GM12878 (cell line): ENCODE data around the gene ANKHD1. TPM values are rescaled to one million over a fixed set of nuclear protein-coding genes. Genes with fewer than 3 reads are reported as not detected.
A peak's percentile ranks its signal among the peaks of the same experiment; 100 is the strongest.

Experiments used
- ATAC-seq: fragments of 200-7000 bp; cut with Tn5 transposase; 3 replicates; pipeline ENCODE4 v1.9.1; 2020; ENCODE audit warnings: mild to moderate bottlenecking, moderate library complexity
- BruUV-seq: library from RNA; stranded (reverse); fragments of 400-500 nt; replicated peaks from 2 replicates; lab custom pipeline; 2021; lab: Mats Ljungman, UMichigan
- CTCF ChIA-PET: fragments of 300-600 bp; sonication (Branson Sonifier 250); formaldehyde crosslinking; extraction: SDS; loops from one replicate; lab custom pipeline; 2021; ENCODE audit warnings: inconsistent platforms; lab: Yijun Ruan, JAX
- POLR2A ChIA-PET: fragments of 350-600 bp; formaldehyde crosslinking; extraction: SDS; loops from one replicate; lab custom pipeline; 2021; ENCODE audit warnings: inconsistent platforms; lab: Charles Lee
- RAD21 ChIA-PET: fragments of 300-600 bp; sonication (Branson Sonifier 250); formaldehyde crosslinking; loops from one replicate; lab custom pipeline; 2023; ENCODE audit warnings: antibody characterized with exemption; ENCODE audit not compliant: unreplicated experiment; lab: Charles Lee
- SMC1A ChIA-PET: fragments of 300-600 bp; sonication (Branson Sonifier 250); formaldehyde crosslinking; loops from one replicate; lab custom pipeline; 2023; ENCODE audit not compliant: unreplicated experiment, uncharacterized antibody; lab: Charles Lee
- DNase-seq: peaks from one replicate; pipeline ENCODE4 v3.0.0-alpha.2; 2011; ENCODE audit warnings: low read depth, low spot score
- FAIRE-seq: peaks from 3 replicates; lab custom pipeline; 2011; peaks lifted over from hg19 to GRCh38; lab: Jason Lieb, UNC
- H2AFZ ChIP-seq: 2 replicates; pipeline ENCODE4 v1.6.0; 2011; ENCODE audit warnings: low read depth, low read length, control low read depth; ENCODE audit not compliant: control insufficient read depth
- H3K27ac ChIP-seq: 2 replicates; pipeline ENCODE4 v1.5.1; 2011; ENCODE audit warnings: control low read depth; ENCODE audit not compliant: control insufficient read depth, insufficient read depth
- H3K27me3 ChIP-seq, 2 experiments: replicated peaks in 1 of 2; 2 replicates each; pipeline versions ENCODE4 v1.6.0 to v1.6.1; 2011; ENCODE audit warnings: low read length in 1 of 2; ENCODE audit not compliant: control insufficient read depth in 2 of 2, insufficient read depth in 2 of 2
- H3K36me3 ChIP-seq, 2 experiments: 2 replicates each; pipeline ENCODE4 v1.5.1; 2011; ENCODE audit warnings: low read length in 1 of 2; ENCODE audit not compliant: control insufficient read depth in 2 of 2, insufficient read depth in 2 of 2
- H3K4me1 ChIP-seq: 2 replicates; pipeline ENCODE4 v1.6.1; 2011; ENCODE audit warnings: mild to moderate bottlenecking, low read length, moderate library complexity, mixed read lengths; ENCODE audit not compliant: control insufficient read depth, insufficient read depth
- H3K4me2 ChIP-seq: 2 replicates; pipeline ENCODE4 v1.6.0; 2011; ENCODE audit warnings: control low read depth; ENCODE audit not compliant: control insufficient read depth, insufficient read depth
- H3K4me3 ChIP-seq: fragments of 200-600 bp; sonication (generic); 2 replicates; pipeline ENCODE4 v1.5.1; 2016
- H3K79me2 ChIP-seq: 2 replicates; pipeline ENCODE4 v1.6.0; 2011; ENCODE audit warnings: low read length; ENCODE audit not compliant: control insufficient read depth, insufficient read depth
- H3K9ac ChIP-seq: 2 replicates; pipeline ENCODE4 v1.8.0; 2011; ENCODE audit warnings: low read length, control low read depth, mixed read lengths; ENCODE audit not compliant: control insufficient read depth, insufficient read depth
- H3K9me3 ChIP-seq: replicated peaks from 3 replicates; pipeline ENCODE4 v1.5.1; 2011; ENCODE audit warnings: mild to moderate bottlenecking, low read length; ENCODE audit not compliant: control insufficient read depth, insufficient read depth
- H4K20me1 ChIP-seq: 2 replicates; pipeline ENCODE4 v1.6.0; 2011; ENCODE audit not compliant: control insufficient read depth, insufficient read depth
- BRCA1 ChIP-seq: IDR thresholded peaks from 2 replicates; pipeline ENCODE4 v1.6.1; 2011; ENCODE audit warnings: low read depth, low read length, improper control_type of control experiment
- CHD2 ChIP-seq: IDR thresholded peaks from 2 replicates; pipeline ENCODE4 v1.6.1; 2011; ENCODE audit warnings: low read depth, low read length, improper control_type of control experiment, borderline replicate concordance
- CHD4 ChIP-seq: fragments of 200-600 bp; sonication (generic); IDR thresholded peaks from 2 replicates; pipeline ENCODE4 v1.6.1; 2016; ENCODE audit warnings: mild to moderate bottlenecking
- CREB1 ChIP-seq: IDR thresholded peaks from 2 replicates; pipeline ENCODE4 v1.6.1; 2012; ENCODE audit warnings: low read depth, mild to moderate bottlenecking, inconsistent platforms
- DPF2 ChIP-seq: fragments of 450-650 bp; IDR thresholded peaks from 2 replicates; pipeline ENCODE4 v1.6.1; 2017; ENCODE audit warnings: mild to moderate bottlenecking
- EGR1 ChIP-seq, 2 experiments: IDR thresholded peaks; 1 replicate in 1 of 2; 2 replicates in 1 of 2; pipeline ENCODE4 v1.6.1; 2011 to 2012; ENCODE audit warnings: low read depth in 2 of 2, low read length in 2 of 2, borderline replicate concordance in 1 of 2, mild to moderate bottlenecking in 1 of 2, moderate library complexity in 1 of 2
- IRF5 ChIP-seq: fragments of 450-650 bp; IDR thresholded peaks from 2 replicates; pipeline ENCODE4 v1.6.1; 2017; ENCODE audit warnings: borderline replicate concordance
- MEF2A ChIP-seq: IDR thresholded peaks from 2 replicates; pipeline ENCODE4 v1.6.1; 2011; ENCODE audit warnings: low read depth, mild to moderate bottlenecking, low read length, moderate library complexity; ENCODE audit not compliant: insufficient read depth
- NFIC ChIP-seq: IDR thresholded peaks from 2 replicates; pipeline ENCODE4 v1.6.1; 2012; ENCODE audit warnings: low read depth, mild to moderate bottlenecking, inconsistent platforms, low read length, moderate library complexity
- NR2F1 ChIP-seq: fragments of 450-650 bp; conservative IDR thresholded peaks from 2 replicates; pipeline ENCODE4 v1.6.1; 2017; ENCODE audit warnings: mild to moderate bottlenecking
- PAX5 ChIP-seq: IDR thresholded peaks from 2 replicates; pipeline ENCODE4 v1.6.1; 2011; ENCODE audit warnings: low read depth, low read length, borderline replicate concordance
- POLR2A ChIP-seq: IDR thresholded peaks from 2 replicates; pipeline ENCODE4 v1.6.1; 2011; ENCODE audit warnings: low read depth, mild to moderate bottlenecking, low read length
- RCOR1 ChIP-seq: conservative IDR thresholded peaks from 2 replicates; pipeline ENCODE4 v1.6.1; 2012; ENCODE audit warnings: low read depth, low read length, improper control_type of control experiment
- RELA ChIP-seq: fragments of 450-650 bp; IDR thresholded peaks from 2 replicates; pipeline ENCODE4 v1.8.0; 2014; ENCODE audit warnings: borderline replicate concordance; ENCODE audit not compliant: partially characterized antibody
- SREBF2 ChIP-seq: IDR thresholded peaks from 2 replicates; pipeline ENCODE4 v1.6.1; 2012; ENCODE audit warnings: mild to moderate bottlenecking, low read length
- TARDBP ChIP-seq: IDR thresholded peaks from 2 replicates; pipeline ENCODE4 v1.6.1; 2016; ENCODE audit warnings: borderline replicate concordance
- ZNF217 ChIP-seq: fragments of 450-650 bp; IDR thresholded peaks from 2 replicates; pipeline ENCODE4 v1.6.1; 2017; ENCODE audit warnings: antibody characterized with exemption, mild to moderate bottlenecking
- ZNF274 ChIP-seq: IDR thresholded peaks from one replicate; pipeline ENCODE4 v1.8.0; 2011; ENCODE audit not compliant: insufficient read length, insufficient read depth
- ZSCAN29 ChIP-seq: fragments of 450-650 bp; IDR thresholded peaks from 2 replicates; pipeline ENCODE4 v1.6.1; 2017; ENCODE audit warnings: mild to moderate bottlenecking, moderate library complexity
- ZZZ3 ChIP-seq: IDR thresholded peaks from 2 replicates; pipeline ENCODE4 v1.6.1; 2011; ENCODE audit warnings: low read depth; ENCODE audit not compliant: control insufficient read depth, insufficient read length
- WGBS: methylation state at CpG from one replicate; pipeline ENCODE4 v1.1.6; 2016; ENCODE audit warnings: low lambda C conversion rate; ENCODE audit not compliant: insufficient replicate concordance, insufficient coverage; ENCODE audit errors: missing lambda C conversion rate; 5-methylcytosine and 5-hydroxymethylcytosine counted together
- in situ Hi-C: fragments of 300-500 bp; cut with MboI; formaldehyde crosslinking; loops from 9 replicates; pipeline ENCODE4 v1.14.3; 2018; ENCODE audit warnings: mixed read lengths
- intact Hi-C: fragments of 100-400 bp; cut with micrococcal nuclease; formaldehyde crosslinking; loops from one replicate; pipeline ENCODE4 v1.14.2; 2022; ENCODE audit not compliant: unreplicated experiment
- polyA plus RNA-seq, 11 experiments: library from polyadenylated mRNA; depleted of rRNA in 4 of 11; unstranded in 6 of 11; stranded (reverse) in 5 of 11; fragments of >200 nt; fragmentation: Nextera tagmentation in 4 of 11; fragmentation: Illumina TruSeq in 1 of 11; extraction: Ambion mirVana in 4 of 11; extraction: Trizol in 1 of 11; gene quantifications; 1 replicate in 1 of 11; 2 replicates in 10 of 11; pipeline versions ENCODE4 v1.2.1 to v1.2.3, GENCODE V29; 2011 to 2016; ENCODE audit warnings: inconsistent platforms in 2 of 11, missing spikeins in 2 of 11, low read depth in 1 of 11
- total RNA-seq, 4 experiments: library from RNA; depleted of rRNA in 3 of 4; stranded (reverse); fragments of >200 nt in 3 of 4; fragmentation: Illumina TruSeq in 1 of 4; extraction: Trizol in 1 of 4; gene quantifications; 2 replicates each; pipeline versions ENCODE4 v1.2.1 to v1.2.3, GENCODE V29; 2013 to 2021
- TF ChIP-seq, protein P1 (sequence below): fragments of 450-650 bp; IDR thresholded peaks from 2 replicates; pipeline ENCODE4 v1.6.1; 2017; ENCODE audit warnings: antibody characterized with exemption, mild to moderate bottlenecking, moderate library complexity

Gene ANKHD1
- total and polyA plus RNA-seq, 10 of the 15 experiments (the other 5 are each of a cell fraction or from before 2014, with no cell fraction given), result 31.6 to 96.8 (median 74.3) TPM

- CTCF ChIA-PET, result interaction anchor here (0.7 to 1.5 kb wide), 3 partner anchors 12 to 70 kb away, joined by 3 to 5 read pairs (median 4); no protein-coding TSS in a partner anchor
- H2AFZ ChIP-seq, result peak within 1 kb of the TSS; percentile 89
- H3K4me1 ChIP-seq, result peaks cover 39% of the 10 kb centered on the region
- no peaks in the 10 kb centered on the region for H3K27me3 ChIP-seq
- BruUV-seq, result no TSS peak
- POLR2A ChIA-PET, result interaction anchor here (1.1 to 2.9 kb wide), 6 partner anchors 12 to 126 kb away, joined by 3 to 19 read pairs (median 4); partner anchors contain the start of genes EIF4EBP3, HARS1, IK and NDUFA2
- ATAC-seq, result peak; percentile 90
- no peaks in the 10 kb centered on the region for H3K9me3 ChIP-seq
- peak within 1 kb of the TSS; percentile 95 for H3K4me2 ChIP-seq
- in situ Hi-C loops (no loop called here), intact Hi-C loops (loop anchor here (1.0 to 2.0 kb wide), 3 partner anchors 71 to 146 kb away; partner anchors contain the start of gene WDR55)
- peaks cover 45% of the 10 kb centered on the region for H3K79me2 ChIP-seq
- H3K27ac ChIP-seq, result peak within 1 kb of the TSS; percentile 92
- no peaks in the 10 kb centered on the region for H4K20me1 ChIP-seq
- H3K4me3 ChIP-seq, result peak within 1 kb of the TSS; percentile 89
- H3K36me3 ChIP-seq, result peaks cover 0 to 8% of the 10 kb centered on the region in 2 experiments; a peak in 3 of 4 replicates
- H3K9ac ChIP-seq, result peak within 1 kb of the TSS; percentile 92
- WGBS, result under 1% methylated on average over 74 of the region's 74 CpGs
- peak; percentile 96 for DNase-seq
- FAIRE-seq, result peak; percentile 93
- SMC1A ChIA-PET, result interaction anchor here (0.7 to 1.3 kb wide), 3 partner anchors 9 to 157 kb away, joined by 3 to 4 read pairs (median 4); partner anchors contain the start of gene EIF4EBP3
- RAD21 ChIA-PET, result interaction anchor here (0.6 to 1.8 kb wide), 6 partner anchors 10 to 1015 kb away, joined by 3 to 7 read pairs (median 4); partner anchors contain the start of gene EIF4EBP3
- TF ChIP-seq DPF2 (peak; percentile 50), NR2F1 (no peak; the same call in none of the 2 replicates), ZSCAN29 (no peak), SREBF2 (no peak), CHD4 (no peak; the same call in 1 of the 2 replicates), TARDBP (peak; percentile 66; the same call in 1 of the 2 replicates), CHD2 (peak; percentile 70), RELA (peak; percentile 79), RCOR1 (no peak), CREB1 (peak; percentile 99), POLR2A (peak; percentile 97), BRCA1 (no peak), EGR1 (IDR thresholded peaks at IDR 0.05; ENCODE audit: borderline replicate concordance in 1 of 2, low read depth in 2 of 2, low read length in 2 of 2) (peak in 1 of 2 experiments; percentile 86; a peak in 1 of 3 replicates), NFIC (no peak), PAX5 (peak; percentile 34; the same call in 1 of the 2 replicates), MEF2A (no peak), IRF5 (peak; percentile 66), ZNF274 (no peak), ZNF217 (no peak), ZZZ3 (no peak)
- TF ChIP-seq, protein P1, sequence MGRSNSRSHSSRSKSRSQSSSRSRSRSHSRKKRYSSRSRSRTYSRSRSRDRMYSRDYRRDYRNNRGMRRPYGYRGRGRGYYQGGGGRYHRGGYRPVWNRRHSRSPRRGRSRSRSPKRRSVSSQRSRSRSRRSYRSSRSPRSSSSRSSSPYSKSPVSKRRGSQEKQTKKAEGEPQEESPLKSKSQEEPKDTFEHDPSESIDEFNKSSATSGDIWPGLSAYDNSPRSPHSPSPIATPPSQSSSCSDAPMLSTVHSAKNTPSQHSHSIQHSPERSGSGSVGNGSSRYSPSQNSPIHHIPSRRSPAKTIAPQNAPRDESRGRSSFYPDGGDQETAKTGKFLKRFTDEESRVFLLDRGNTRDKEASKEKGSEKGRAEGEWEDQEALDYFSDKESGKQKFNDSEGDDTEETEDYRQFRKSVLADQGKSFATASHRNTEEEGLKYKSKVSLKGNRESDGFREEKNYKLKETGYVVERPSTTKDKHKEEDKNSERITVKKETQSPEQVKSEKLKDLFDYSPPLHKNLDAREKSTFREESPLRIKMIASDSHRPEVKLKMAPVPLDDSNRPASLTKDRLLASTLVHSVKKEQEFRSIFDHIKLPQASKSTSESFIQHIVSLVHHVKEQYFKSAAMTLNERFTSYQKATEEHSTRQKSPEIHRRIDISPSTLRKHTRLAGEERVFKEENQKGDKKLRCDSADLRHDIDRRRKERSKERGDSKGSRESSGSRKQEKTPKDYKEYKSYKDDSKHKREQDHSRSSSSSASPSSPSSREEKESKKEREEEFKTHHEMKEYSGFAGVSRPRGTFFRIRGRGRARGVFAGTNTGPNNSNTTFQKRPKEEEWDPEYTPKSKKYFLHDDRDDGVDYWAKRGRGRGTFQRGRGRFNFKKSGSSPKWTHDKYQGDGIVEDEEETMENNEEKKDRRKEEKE, result no peak
These were observed 162.8 kb downstream of the ANKHD1 start, which contains the start of the genes APBB3 and SLC35A4 for GRCh38 chr5:140564196-140565023. Gene APBB3 (minus strand): TSS chr5:140564598. CDS start chr5:140564245, 353 bp downstream. Gene SLC35A4 (plus strand): TSS chr5:140564828. CDS start chr5:140567170, 2,342 bp downstream.
